AML-193 (cell line): ENCODE measurements around the gene RIMKLB.

Source experiments
- DNase-seq, 2 experiments: peaks; one replicate each; lab custom pipeline; 2025; lab: John Stamatoyannopoulos, UW

The RIMKLB gene, protein sequence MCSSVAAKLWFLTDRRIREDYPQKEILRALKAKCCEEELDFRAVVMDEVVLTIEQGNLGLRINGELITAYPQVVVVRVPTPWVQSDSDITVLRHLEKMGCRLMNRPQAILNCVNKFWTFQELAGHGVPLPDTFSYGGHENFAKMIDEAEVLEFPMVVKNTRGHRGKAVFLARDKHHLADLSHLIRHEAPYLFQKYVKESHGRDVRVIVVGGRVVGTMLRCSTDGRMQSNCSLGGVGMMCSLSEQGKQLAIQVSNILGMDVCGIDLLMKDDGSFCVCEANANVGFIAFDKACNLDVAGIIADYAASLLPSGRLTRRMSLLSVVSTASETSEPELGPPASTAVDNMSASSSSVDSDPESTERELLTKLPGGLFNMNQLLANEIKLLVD

DNA sequence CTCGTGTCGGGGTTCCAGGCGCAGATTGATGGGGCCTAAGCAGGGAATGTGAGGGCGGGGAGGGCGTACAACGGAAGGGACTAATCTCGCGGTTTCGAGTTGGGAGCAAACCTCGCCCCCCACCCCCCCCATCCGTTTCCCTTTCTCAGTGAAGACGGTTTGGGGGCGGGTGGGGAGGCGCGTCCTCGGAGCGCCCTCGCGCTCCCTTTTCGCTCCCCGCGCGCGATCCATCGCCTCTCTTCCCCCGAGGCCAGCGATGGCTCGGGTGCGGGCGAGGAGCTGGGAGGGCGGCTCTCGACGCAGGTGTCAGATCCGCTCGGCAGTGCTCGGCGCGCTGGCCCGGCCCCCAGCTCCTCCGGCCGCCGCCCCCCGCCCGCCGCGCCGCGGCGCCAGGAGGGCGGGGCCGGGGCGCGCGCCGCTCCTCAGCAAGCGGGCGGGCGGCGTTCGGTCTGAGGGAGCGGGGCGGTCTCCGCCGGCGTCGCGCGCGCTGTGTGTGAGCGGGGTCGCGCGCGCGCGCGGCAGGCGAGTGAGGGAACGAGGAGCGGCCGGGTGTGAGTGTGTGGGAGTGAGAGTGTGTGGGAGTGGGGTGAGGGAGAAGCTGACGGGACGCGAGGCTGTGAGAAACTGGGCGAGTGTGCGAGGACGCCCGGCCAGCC, at the start of gene RIMKLB:
Gene RIMKLB (plus strand): TSS at position 516 of the 656 bp plus-strand sequence. CDS start 15,876 bp downstream, outside the sequence.
- DNase-seq: peak; percentile 57 to 69

DNA sequence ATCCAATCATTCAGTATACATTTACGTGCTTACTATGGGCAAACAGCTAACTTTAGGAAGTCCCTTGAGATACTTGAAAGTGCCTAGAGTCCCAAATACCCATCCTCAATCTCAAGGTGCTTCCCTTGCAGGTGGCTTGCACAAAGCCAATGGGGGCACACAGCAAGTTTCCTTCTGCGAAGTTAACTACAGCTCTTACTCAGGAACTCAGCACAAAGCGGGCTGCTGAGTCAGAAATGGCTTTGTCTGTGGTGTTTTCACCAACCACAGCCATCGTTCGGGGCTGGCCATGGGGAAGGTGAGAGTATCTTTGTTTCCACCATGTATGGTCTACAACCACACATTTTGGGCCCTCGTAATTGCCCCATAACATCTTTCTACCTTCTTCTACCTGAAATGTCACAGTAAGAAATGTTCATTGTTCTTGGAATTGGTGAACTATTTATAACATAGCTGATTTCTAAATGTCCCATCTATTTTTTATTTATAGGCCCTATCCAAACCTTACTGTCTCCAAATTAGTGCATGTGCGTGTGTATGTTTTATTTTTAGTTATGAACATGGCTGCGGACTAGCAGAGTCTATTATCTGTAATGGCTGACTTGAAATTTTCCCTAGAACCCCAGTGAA, 49.1 kb upstream of the RIMKLB start:
- no peak for DNase-seq

DNA sequence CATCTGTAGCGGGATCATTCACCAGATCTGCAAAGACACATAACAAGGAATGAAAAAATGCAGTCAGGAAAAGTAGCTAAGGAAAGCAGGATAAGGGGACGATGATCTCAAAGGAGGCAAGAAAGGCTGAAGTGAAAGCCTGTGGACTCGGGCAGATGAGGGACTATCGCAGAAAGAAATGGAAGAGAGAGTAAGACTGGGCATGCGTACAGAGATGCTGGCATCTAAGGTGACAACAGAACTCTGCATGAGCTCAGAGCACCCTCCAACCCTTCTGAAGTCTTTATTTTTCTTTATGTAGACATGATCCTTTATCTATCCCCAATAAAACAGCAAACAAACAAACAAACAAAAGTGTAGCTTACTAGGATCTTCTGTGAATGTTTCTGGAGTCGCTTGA, 42.4 kb upstream of the RIMKLB start:
- DNase-seq: no peak

DNA sequence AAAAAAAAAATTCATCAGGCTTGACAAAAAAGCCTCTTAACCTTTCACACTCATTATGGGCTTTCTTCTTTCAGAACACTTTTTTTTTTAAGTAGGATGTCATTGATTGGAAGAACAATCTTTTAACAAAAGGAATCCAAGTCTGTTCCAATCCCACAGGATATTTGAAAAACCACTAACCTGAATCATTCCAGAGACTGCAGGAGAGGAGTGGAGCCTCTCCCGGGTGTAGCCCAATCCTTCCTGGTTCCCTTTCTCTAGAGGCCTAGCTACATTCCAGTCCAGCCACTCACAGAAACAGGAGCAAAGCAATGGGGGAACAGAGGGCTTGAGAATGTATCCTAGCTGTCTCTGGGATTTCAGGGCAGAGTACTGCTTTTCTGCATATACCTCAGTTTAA, 39.4 kb upstream of the RIMKLB start:
- no peak for DNase-seq

DNA sequence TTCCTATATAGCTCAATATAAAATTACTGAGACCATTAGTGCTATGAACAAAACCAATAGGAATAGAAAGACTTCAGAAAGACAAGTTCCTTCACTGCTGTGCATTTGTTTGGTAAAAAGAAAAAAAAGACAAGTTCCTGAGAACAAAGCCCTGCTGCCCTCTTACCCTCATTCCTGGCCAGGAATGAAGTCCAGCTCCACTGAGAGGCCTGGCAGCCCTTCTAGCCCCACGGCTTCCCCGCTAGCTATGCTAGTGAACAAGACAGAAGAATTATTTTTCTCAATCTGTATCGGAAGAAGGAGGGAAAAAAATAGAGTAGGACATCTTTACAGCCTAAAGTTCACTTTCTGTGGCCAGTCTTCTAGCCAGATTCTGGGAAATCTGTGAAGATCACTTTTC, 36.8 kb upstream of the RIMKLB start:
- no peak for DNase-seq

DNA sequence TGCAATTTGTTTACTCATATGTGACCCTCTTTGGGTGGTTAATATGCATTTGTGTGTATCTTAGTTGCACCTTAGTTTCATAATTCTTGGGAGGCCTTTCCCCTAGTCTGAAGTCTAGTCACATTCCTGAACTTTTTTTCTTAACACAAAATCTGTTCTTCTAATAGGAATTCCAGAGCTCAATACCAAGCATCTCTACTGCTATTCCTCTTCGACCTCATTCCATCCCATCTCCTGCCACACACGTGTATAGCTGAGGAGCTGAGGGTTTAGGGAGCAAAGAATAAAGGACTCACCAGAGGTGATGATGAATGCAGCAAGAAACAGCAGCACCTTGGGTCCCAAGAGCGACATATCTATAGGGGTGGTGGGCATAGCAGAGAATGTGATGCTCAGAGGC, 36.0 kb upstream of the RIMKLB start:
- no peak for DNase-seq

DNA sequence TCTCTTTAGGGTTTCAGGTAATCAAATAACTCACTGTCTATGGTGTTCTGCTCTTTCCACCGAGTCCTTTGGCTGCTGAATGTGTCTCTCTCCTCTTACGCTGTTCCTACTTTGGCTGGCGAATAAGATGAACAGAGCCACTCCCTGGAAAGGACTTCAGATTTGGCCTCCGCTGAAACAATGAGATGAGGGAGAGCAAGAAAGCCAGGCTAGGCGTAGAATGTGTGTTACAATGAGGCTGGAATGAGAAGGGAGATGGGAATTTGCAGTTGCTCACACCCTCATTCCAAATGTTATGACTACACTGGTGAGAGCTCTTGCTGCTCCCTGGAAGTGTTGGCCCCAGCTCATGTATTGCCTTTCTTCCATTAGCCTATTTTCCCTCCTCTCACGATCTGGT, 35.2 kb upstream of the RIMKLB start, which contains the start of gene MFAP5:
Gene MFAP5 (minus strand): TSS at position 234 of the 400 bp plus-strand sequence. CDS start 722 bp downstream, outside the sequence.
- no peak for DNase-seq

DNA sequence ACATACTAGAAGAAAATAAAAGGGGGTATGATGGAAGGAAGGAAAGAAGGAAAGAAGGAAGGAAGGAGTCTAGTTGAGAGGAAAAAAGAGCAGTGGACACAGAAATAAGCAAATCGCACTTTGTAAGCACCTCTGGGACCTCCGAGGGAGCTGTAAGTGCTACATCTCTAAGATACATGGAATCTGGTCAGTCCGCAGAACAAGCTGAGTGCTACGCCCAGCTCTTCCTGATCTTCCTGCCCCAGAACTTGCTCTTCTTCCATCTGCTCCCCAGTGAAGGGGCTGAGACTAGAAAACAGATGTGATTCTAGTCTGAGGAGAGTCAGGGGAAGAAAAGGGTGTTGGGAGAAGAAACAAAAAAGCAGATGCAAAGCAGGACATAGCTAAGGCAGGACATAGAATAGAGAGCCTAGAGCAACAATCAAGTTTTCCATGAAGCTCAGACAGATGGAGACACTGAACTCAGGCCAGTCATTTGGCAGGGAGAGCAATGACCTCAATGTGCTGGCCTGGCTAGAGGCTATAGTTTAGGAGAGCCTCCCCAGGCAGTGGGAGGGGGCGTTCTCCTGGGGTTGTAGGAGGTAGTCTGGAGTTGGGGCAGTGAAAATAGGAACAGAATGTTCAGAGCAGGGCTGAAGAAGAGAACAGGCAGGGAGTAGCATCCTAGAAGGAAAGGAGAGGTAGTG, 33.4 kb upstream of the RIMKLB start:
- DNase-seq: no peak

DNA sequence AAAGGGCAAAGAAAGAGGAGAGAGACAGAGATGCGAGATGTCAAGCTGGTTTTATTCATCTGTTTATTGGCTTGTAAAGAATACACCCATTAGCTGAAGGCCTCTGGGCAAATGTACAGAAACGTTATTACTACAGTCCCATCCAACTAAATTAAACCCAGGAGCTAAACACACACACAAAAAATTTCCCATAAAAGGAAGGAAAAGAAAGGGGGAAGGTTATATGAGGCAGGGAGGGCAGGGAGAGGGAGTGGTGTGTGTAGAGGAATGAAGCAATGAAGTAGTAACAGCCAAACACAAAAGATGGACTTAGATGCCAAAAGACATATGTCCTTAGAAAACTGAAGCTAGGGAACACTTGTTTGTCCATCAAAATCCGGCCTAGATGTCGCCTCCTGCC, 32.0 kb upstream of the RIMKLB start:
- no peak for DNase-seq

DNA sequence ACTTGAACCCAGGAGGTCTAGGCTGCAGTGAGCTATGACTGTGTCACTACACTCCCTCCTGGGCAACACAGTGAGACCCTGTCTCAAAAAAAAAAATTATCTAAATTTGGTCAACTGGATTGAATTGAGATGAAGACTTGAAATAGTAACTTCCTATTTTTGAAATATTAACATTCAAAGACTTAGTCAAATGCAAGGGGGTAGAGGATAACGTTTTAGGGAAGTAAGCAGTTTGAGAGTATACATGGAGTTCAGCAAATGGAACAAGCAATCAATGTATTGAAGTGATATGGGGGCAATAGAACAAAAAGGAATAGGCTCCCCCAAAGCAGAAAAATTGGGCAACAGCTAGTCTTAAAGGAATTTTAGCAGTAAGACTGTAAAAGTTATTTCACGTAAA, 30.5 kb upstream of the RIMKLB start:
- DNase-seq: peak; percentile 71 to 72

DNA sequence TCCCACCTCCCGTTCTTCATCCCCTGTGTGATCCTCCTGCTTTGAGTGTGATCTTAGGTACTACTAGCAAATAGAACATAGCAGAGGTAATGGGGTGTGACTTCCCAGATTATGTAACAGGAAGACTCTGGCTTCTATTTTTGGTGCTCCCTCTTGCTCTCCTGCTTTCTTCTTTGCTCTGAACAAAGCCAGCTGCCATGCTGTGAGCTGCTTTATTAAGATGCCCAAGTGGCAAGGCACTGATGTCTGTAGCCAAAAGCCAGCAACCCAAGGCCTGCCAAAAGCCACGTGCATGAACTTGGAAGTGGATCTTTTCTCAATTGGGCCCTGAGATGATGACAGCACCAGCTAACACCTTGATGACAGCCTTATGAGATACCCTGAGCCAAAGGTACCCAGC, 29.4 kb upstream of the RIMKLB start:
- DNase-seq: no peak

DNA sequence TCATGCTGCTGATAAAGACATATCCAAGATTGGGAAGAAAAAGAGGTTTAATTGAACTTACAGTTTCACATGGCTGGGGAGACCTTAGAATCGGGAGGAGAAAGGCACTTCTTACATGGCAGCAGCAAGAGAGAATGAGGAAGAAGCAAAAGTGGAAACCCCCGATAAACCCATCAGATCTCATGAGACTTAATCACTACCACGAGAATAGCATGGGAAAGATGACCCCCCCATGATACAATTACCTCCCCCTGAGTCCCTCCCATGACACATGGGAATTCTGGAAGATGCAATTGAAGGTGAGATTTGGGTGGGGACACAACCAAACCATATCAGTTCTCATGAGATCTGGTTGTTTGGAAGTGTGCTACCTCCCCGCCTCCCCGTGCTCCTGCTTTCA, 25.4 kb upstream of the RIMKLB start:
- DNase-seq: no peak

DNA sequence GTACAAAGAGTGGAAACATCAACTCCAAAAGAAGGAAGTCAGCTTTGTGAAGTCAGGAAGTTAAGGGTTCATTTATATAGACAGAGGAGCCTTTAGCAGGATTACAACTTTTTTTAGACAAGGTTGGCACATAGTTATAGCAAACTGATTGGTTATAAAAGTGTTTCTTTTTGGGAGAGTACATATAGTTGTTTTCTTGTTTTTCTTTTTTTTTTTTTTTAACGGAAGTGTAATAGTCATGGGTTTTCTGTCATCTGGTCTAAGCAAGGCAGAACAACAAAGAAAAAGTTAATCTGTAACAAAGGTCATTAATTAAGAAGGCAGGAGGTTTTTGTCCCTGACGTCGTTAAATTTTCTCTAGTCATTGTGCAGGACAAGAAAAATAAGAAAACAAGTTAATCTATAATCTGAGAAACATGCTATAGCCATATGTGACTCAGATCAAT, 22.2 kb upstream of the RIMKLB start:
- DNase-seq: peak in 1 of 2 experiments; percentile 3

DNA sequence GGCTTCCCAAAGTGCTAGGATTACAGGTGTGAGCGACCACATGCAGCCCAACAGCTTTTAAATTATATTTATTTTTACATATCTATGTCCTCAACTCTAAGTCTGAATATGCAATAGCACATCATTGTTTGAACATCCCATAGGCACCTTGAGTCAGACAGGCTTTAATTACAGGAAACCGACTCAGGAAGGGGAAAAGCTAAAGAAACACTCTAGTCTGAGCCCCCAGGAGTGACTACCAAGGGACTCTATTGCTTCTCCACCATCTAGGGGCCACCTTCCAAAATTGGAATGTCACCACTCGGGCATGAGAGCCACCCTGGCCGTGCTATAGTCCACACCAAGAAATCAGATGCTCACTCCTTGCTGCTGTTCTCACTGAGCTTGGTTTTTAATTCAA, 21.1 kb upstream of the RIMKLB start:
- DNase-seq: no peak

DNA sequence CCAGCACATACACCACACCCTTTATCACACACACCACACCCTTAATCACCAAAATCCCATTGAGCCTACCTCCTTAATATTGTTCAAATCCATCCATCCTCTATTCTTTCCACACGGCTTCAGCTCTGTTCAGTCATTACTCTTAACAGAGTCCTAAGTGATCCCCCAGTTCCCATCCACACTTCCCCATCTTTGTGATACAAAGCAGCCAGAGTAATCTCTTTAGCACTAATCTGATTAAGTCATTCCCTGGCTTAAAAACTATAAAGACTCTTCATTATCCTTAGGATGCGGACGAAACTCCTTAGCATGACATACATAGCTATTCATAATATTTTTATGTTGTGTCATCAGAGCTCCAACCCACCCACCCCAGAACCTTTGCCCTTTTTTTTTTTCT, 20.4 kb upstream of the RIMKLB start:
- DNase-seq: no peak

DNA sequence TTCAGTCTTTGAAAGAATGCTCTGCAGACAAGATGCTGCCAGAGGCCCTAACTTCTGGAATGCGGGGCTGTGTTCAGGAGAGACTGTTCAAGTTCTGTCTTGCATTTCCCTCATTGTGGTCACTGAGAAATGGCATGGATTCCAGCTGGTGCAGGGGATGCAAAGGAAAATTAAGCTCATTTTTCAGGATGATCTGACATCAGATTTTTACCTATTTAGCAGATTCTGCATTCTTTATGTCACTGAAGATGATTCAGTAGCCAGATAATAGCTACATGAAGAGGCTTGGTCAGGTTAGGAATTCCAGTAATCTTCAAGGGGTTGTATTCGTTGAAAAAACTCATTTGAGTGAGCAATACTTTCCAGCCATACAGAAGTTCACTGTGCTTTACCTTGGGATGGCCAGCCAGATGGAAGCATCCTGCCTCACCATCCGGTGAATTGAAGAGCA, 19.1 kb upstream of the RIMKLB start:
- DNase-seq: no peak

DNA sequence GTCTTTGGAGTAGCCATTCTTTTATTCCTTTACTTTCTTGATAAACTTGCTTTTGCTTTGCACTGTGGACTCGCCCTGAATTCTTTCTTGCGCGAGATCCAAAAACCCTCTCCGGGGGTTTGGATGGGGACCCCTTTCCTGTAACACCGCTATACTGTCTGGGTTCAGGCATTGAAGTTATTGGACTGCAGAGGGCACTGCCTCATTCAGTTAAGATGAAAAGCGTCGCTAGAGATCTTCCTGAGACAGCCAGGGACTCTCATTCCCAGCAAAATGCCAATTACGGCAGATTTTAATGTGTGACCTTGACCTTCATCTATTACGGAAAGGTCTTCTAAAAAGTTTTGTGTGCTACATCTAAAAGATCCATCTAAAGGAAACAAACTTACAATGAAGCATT, 17.3 kb upstream of the RIMKLB start:
- no peak for DNase-seq

DNA sequence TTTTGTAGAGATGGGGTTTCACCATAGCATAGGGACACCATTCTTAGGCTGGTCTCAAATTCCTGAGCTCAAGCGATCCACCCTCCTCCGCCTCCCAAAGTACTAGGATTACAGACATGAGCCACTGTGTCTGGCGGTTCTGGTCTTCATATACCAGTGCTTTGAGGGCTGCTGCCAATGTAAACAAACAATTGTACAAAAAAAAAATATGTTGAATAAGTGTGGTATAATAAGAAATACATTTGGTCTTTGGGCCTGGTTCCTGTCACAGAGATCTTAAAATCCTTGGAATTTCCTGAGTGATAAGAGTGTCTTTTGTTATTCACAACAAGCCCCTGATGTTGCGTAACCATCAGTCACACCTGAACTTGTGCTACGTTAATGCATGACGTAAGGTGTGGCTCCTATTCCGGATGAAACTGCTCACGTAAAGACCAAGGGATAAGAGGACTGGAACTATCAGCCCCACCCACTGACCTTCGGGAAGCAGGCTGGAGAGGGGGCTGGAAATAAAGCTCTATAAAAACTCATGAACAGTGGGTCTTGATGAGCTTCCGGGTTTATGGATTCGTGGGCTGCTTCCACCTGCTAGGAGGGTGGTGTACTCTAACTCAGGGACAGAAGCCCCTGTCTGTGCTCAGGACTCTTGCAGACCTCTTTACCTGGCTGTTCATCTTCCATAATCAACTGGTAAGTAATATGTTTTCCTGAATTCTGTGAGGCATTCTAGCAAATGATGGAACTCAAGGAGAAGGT, 16.5 kb upstream of the RIMKLB start:
- no peak for DNase-seq

DNA sequence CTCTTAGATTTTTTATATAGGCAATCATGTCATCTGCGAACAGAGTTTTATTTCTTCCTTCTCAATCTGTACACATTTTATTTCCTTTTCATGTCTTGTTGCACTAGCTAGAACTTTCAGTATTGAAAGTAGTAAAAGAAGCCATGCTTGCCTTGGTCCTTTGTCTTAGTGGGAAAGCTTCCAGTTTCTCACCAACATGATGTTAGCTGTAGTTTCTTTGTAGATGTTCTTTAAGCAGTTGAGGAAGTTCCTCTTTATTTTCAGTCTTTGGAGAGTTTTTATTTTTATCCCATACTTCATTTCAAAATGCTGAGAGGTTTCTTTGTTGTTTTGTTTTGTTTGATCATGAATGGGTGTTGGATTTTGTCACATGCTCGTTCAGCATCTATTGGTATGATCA, 12.7 kb upstream of the RIMKLB start:
- no peak for DNase-seq

DNA sequence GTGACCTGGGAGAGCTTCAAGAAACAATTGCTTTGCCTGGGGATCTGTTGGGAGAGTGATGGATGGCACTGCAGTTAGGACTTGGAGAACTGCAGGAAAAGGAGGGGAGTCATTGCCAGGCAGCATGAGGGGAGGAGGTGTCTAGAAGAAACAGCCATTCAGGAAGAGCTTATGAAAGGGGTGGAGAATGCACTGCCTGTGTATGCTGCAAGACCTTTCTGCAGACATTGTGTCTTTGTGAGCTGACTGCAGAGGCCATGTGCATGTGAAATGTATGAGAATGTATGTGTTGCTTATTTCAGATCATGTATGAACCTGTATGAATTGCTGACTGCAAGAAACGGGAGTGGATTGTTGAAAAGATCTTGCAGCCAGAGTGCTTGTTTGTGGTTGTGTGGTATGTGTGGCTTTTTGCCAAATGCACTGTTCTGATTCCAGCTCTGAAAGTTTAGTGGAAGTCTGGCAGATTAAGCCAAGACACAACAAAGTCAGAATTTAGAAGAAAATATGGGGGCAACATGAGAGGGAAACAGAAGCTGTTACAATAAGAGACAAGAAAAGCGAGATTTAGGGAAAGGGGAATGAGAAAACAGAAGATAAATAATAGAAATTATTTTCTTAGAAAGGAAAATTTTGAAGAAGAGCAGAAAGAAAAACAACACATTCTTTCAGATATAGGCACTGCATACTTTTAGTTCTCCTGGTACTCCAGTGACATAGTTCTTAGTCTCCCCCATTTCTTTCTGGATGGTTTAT, 9.8 kb upstream of the RIMKLB start:
- DNase-seq: peak; percentile 40 to 45

DNA sequence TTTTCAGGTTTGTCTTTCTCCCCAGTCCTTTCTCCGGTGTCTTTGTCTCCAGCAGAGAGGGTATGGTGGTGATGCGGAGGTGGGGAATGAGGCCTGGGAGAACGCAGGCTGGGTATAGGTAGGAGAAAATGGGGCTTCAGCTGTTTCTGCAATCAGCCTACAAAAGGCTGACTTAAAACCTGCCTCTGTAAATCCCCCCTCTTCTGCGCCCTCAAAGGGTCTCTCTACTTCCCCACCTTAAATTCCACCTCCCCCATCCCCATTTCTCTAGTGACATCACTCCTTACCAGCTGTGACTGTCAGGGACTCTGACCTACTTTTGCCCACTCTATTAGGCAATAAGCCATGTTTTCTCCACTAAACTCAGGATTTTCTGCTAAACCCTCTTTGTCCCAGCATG, 8.1 kb upstream of the RIMKLB start:
- DNase-seq: no peak
